Stimulated activated CD8-positive, alpha-beta memory T cell treated with anti-CD3 and anti-CD28 coated beads, Interleukin-12 subunit alpha, Interleukin-12 subunit beta, amount 100 ng/mL, for 4 hours (primary cell): ENCODE measurements around the gene SLC46A1.
"Not testable (repeated sequence)": the region's sequence is repeated elsewhere in the genome, so short reads cannot be mapped to it uniquely, and the experiment has no call there.

ENCODE experiments used
- DNase-seq: peaks from one replicate; pipeline ENCODE4 v3.0.0-alpha.2; 2020; ENCODE audit warnings: low read depth

Gene SLC46A1

DNA sequence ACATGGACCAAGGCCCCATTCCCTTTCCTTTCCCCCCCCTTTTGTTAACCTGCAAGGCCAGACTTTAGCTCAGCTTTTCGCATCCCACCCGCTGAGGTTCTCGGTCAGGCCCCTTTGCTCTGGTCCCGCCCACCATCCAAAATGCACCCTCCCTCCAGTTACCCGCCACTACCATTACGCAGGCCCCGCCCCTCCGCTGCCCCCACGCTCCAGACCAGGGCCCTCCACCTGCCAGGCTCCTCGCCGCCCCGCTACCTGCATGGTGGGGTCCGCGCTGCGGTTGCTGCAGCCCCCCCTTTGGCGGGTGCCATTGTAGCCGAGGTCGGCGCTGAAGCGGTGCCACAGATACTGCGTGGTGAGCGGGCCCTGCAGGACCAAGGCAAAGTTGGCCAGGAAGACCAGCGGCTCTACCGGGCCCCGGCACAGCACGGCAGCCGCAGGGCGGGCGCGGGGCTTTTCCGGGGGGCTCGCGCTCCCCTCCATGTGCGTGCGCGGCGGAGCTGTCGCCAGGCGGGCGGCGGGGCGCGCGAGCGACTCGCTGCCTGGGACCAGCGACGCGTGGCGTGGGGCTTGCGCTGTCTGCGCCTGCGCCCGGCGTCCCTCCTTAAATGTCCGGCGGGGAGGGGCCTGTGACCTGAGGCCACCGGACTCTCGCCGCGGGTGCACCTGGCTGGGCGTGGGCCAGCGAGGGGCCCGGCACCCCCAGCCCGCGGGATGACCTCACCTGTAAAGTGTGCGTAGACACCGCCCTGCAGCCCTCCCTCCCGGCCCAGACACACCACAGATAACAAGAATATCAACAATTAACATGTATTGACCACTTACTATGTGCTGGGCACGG, at the start of gene SLC46A1:
TSS of gene SLC46A1 (minus strand) at position 581 of the 841 bp plus-strand sequence. CDS start at position 483, 98 bp downstream.
- DNase-seq, result peak; percentile 29

GRCh38 chr17:28449859-28450258, 43.8 kb upstream of the SLC46A1 start:
- DNase-seq, result no peak

DNA sequence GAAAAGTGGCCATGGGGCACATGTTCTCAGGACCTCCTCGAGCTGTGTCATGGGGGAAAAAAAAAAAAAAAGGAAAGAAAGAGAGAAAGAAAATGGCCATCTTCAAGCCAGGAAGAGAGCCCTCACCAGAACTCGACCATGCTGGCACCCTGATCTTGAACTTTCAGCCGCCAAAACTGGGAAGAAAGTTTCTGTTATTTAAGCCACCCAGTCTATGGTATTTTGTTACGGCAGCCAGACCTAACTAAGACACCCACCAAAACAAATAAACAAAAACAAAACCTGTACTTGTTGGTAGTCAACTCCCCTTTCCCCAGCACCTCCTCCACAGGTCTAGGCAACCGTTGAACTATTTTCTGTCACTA, 41.4 kb upstream of the SLC46A1 start:
- no peak for DNase-seq

DNA sequence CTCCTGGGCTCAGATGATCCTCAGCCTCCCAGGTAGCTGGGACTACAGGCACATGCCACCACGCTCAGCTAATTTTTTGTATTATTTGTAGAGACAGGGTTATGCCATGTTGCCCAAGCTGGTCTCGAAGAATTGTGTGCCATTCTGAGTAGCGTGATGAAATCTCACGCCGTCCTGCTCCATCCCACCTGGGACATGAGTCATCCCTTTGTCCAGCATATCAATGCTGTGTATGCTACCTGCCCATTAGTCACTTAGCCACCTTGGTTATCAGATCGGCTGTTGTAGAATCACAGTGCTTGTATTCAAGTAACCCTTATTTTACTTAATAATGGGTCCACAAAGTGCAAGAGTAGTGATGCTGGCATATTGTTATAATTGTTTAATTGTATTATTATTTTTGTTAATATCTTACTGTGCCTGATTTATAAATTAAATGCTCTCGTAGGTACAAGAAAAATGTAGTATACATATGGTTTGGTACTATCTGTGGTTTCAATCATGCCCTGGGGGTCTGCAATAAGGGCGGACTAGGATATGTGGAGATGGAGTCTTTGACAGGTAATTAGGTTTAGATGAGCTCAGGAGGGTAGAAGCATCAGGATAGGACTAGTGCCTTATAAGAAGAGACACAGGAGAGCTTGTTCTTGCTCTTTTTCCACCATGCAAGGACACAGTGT, 40.8 kb upstream of the SLC46A1 start:
- no peak for DNase-seq

- DNase-seq, result no peak
Measured at GRCh38 chr17:28443901-28444638, 38.1 kb upstream of the SLC46A1 start.

DNA sequence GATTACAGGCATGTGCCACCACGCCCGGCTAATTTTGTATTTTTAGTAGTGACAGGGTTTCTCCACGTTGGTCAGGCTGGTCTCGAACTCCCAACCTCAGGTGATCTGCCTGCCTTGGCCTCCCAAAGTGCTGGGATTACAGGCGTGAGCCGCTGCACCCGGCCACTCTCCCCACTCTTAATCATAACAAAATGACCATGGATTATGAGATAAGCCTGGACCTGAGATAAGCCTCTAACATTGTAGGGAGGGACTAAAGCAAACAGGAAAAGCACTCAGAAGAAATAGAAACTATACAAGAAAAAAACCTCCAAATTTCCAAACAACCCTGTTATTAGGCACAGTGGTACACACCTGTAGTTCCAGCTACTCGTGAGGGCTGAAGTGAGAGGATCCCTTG, 28.3 kb upstream of the SLC46A1 start:
- DNase-seq, result not testable (repeated sequence)

DNA sequence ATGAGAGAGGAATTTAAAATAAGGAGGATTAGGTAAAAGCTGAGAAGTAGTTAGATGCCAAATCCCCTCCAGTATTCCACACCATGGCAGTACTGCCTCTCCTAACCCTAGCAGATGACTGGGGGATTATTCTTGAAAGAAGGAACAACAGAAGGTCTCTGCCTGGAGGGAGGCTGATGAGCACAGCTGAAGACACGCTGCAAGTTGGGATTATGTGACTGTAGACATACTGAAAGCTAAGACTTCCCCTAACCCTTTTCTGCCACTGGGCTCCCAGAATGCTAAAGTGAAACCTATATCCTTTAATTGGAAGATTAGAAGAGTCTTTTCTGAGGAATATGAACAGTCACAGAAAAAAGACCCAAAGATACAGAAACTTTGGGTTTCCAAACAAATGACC, 27.7 kb upstream of the SLC46A1 start:
- DNase-seq, result no peak

DNA sequence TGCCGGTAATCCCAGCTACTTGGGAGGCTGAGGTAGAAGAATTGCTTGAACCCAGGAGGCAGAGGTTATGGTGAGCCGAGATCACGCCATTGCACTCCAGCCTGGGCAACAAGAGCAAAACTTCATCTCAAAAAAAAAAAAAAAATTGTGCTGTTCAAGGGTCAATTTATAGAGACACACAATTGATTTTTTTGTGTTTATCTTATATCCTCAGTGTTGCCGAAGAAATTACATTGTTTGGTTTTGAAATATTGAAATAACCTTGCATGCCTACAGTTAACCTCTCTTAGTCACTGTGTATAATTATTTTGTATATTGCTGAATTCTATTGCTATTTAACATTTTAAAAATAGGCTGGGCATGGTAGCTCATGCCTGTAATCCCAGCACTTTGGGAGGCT, 22.0 kb upstream of the SLC46A1 start:
- DNase-seq, result not testable (repeated sequence)

- DNase-seq, result no peak
Measured at GRCh38 chr17:28427371-28427770, 21.4 kb upstream of the SLC46A1 start.

DNA sequence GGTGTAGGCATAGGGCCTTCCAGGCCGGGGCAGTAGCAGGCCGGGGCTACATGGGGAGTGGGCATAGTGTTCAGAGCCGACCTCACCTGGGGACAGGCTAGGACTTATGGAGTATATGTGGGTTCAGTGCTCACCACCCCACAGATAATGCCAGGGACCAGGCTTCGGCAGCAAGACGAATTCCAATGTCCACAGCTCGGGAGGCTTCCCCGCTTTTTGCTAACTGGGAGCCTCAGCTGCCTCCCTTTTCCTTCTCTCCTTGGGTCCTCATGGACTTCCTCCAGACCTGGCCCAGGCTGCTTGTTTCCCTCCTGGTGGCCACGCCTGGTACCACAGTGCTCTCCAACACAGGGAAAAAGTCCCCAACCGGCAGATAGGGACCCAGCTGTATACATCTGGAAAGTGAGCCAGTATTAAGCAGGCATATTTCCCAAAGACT, 20.1 kb upstream of the SLC46A1 start:
- no peak for DNase-seq

DNA sequence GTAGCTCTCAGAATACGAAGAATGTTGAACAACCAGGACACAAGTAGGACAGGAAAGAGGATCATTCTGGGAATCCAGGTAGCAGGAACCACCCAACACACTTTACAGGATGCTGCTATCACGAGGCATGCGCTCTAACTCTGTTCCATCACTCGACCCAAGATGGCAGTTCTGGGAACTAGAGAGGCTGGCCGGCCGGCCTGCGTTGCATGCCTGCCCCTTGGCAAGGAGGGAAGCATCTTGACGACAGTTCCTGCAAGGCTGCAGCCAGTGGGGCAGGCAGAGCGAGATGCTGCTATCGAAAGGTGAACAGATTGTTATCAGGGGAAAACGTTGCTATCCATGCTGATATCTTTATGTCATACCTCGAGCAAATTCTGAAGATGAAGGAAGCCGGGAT, 19.2 kb upstream of the SLC46A1 start:
- DNase-seq, result no peak

DNA sequence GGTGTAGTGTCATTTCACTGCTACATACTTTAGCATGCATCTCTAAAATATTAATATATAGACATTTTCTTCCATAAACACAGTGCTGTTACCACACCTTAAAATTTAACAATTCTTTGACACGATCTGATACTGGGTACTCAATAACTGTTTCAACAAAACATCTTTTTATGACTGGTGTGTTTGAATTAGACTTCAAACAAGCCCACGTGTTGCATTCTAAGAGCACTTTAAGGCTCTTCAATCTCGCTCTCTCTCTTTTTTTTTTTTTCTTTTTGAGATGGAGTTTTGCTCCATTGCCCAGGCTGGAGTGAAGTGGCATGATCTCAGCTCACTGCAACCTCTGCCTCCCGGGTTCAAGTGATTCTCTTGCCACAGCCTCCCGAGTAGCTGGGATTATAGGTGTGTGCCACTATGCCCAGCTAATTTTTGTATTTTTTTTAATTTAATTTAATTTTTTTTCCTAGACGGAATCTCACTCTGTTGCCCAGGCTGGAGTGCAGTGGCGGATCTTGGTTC, 15.8 kb upstream of the SLC46A1 start:
- DNase-seq, result no peak

DNA sequence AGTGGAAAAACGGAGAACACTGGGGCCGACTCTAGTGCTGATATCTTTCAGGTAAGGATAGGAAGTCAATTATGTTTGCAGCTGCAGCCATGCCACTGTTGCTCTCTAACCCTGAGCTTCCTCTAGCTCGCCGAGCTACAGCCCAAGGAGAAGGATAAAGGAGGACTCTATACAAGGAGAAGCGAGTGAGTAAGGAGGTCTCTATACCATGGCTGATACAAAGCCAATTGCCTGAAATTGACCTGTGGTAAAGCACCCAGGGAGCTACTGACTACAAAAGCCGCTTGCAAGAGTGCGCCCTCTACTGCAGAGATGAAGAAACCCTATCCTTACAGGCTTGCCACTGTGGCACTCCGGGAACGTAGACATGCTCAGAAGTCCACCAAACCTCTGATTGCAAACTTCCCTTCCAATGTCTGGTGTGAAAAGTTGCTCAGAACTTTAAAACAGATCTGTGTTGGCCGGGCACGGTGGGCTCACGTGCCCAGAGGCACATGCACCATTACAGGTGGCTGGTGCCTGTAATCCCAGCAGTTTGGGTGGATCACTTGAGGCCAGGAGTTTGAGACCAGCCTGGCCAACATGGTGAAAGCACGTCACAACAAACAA, 10.8 kb upstream of the SLC46A1 start:
- DNase-seq, result no peak

- no peak for DNase-seq
Measured at GRCh38 chr17:28415886-28416285, 9.9 kb upstream of the SLC46A1 start.

DNA sequence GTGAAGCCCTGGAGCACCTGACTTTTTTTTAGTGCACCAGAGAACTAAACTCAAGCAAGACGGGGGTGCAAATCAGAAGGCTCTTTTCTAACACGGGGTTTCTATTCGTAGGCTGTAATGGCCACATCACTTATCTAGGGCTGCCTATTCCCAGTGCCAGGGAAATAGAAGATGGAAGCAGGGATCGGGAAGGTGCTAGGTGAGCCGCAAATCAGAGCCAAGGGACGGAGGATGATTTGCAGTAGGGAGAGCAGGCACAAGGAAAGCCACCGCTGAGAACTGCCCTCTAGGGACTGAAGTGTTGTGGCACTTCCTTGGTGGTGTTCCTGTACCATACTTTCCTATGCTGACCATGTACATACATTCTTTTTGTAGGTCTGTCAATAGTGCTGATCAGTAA, 7.8 kb upstream of the SLC46A1 start:
- DNase-seq, result no peak

GRCh38 chr17:28412099-28412498, 6.1 kb upstream of the SLC46A1 start:
- DNase-seq, result no peak

- DNase-seq, result no peak
Measured at GRCh38 chr17:28407974-28408306, 1.9 kb upstream of the SLC46A1 start.

GRCh38 chr17:28407130-28407973, 1.3 kb upstream of the SLC46A1 start:
- DNase-seq, result no peak

- no peak for DNase-seq
Measured at GRCh38 chr17:28406473-28406814, 432 bp upstream of the SLC46A1 start.

DNA sequence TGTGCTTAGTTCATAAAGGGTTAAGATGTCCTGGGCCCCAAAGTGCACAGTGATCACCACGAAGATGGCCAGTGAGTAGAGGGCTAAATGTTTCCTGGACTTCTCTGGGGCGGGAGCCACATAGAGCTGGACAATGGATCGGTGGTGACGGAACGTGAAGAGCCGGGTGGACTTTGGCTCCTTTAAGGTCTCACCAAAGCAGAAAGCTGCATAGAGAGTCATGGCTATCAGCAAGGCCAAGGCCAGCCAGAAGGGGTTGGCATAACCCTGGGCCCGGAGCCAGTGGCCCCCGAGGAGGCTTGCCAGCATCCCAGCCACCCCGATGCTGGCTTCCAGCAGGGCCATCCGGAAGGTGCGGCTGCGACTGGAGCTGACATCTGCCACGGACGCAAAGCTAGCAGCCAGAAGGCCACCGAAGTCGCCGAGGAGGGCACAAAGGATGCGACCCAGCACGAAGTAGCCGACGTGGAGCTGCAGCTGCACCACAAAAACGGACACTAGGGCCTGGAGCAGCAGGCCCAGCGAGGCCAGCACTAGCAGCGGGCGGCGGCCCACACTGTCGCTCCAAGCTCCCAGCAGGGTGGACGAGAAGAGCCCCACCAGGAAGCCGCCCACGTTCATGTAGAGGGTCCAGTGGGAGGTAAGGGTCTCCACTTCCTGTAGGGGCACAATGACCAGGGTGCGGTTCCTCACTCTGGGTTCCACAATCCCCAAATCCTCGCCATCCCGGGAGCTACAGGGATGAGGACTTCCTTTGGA, 1.0 kb downstream of the SLC46A1 start:
- no peak for DNase-seq

- no peak for DNase-seq
Measured at GRCh38 chr17:28404461-28404811, 1.6 kb downstream of the SLC46A1 start.
